ENCODE results near the gene ACTA2.

Gene ACTA2

GRCh38 chr10:88889559-88890337 is 62.8 kb downstream of the ACTA2 start:
- no peak for DNase-seq

GRCh38 chr10:88888810-88889445 is 63.6 kb downstream of the ACTA2 start:
- no peak for DNase-seq

GRCh38 chr10:88886557-88886956 is 66.0 kb downstream of the ACTA2 start:
- no peak for DNase-seq

Measured in CD4-positive, alpha-beta T cell treated with Interferon gamma for 1 hour (primary cell).